Measurements from ENCODE around the gene DPEP2. TPM values are rescaled to one million over a fixed set of nuclear protein-coding genes. Genes with fewer than 3 reads are reported as not detected.

The DPEP2 gene
- total and polyA plus RNA-seq, 2 of the 4 experiments (the other 2 are of a cell fraction), result not detected

DNA sequence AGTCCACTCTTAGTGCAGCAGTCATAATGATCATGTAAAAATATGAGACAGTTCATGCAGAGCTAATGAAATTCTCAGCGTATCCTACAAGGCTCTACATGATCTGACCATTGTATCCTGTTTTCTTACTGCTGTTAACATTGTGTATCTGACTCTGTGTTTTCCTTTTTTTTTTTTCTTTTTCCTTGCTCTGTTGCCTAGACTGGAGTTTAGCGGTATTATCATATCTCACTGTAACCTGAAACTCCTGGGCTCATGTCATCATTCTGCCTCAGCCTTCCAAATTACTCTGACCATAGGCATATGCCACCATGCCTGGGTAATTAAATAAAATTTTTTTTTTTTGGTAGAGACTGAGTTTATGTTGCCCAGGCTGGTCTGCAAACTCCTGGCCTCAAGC is 35.9 kb upstream of the DPEP2 start:
- H4K8ac ChIP-seq (ENCODE audit: low read depth in 2 of 2, low read length in 2 of 2), result no peak overlapping the region
- ChIA-PET CTCF (interaction anchor here (0.6 kb wide), 2 partner anchors 28 to 75 kb away, joined by 3 to 4 read pairs; no protein-coding TSS in a partner anchor), POLR2A (ENCODE audit: unreplicated experiment) (no interaction called here)
- TF ChIP-seq CEBPB (IDR thresholded peaks at IDR 0.05; ENCODE audit: low read depth, low read length) (no peak), MXI1 (IDR thresholded peaks at IDR 0.05; ENCODE audit: borderline replicate concordance, low read depth, low read length) (no peak), FOS (IDR thresholded peaks at IDR 0.05; ENCODE audit: low read depth, low read length) (no peak), MAFK (IDR thresholded peaks at IDR 0.05; ENCODE audit: low read depth, low read length) (no peak), BHLHE40 (IDR thresholded peaks at IDR 0.05; ENCODE audit: low read depth, low read length) (no peak), RFX5 (IDR thresholded peaks at IDR 0.05; ENCODE audit: low read depth, low read length) (no peak), SMC3 (IDR thresholded peaks at IDR 0.05; ENCODE audit: low read depth, low read length) (no peak), CHD1 (IDR thresholded peaks at IDR 0.05; ENCODE audit: low read depth, low read length) (no peak)
- TF ChIP-seq, protein P1, sequence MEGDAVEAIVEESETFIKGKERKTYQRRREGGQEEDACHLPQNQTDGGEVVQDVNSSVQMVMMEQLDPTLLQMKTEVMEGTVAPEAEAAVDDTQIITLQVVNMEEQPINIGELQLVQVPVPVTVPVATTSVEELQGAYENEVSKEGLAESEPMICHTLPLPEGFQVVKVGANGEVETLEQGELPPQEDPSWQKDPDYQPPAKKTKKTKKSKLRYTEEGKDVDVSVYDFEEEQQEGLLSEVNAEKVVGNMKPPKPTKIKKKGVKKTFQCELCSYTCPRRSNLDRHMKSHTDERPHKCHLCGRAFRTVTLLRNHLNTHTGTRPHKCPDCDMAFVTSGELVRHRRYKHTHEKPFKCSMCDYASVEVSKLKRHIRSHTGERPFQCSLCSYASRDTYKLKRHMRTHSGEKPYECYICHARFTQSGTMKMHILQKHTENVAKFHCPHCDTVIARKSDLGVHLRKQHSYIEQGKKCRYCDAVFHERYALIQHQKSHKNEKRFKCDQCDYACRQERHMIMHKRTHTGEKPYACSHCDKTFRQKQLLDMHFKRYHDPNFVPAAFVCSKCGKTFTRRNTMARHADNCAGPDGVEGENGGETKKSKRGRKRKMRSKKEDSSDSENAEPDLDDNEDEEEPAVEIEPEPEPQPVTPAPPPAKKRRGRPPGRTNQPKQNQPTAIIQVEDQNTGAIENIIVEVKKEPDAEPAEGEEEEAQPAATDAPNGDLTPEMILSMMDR (conservative IDR thresholded peaks at IDR 0.05; ENCODE audit: low read depth, low read length), result no peak
- TF ChIP-seq, protein P2, sequence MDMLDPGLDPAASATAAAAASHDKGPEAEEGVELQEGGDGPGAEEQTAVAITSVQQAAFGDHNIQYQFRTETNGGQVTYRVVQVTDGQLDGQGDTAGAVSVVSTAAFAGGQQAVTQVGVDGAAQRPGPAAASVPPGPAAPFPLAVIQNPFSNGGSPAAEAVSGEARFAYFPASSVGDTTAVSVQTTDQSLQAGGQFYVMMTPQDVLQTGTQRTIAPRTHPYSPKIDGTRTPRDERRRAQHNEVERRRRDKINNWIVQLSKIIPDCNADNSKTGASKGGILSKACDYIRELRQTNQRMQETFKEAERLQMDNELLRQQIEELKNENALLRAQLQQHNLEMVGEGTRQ (IDR thresholded peaks at IDR 0.05; ENCODE audit: low read depth, low read length), result no peak
- H4K5ac ChIP-seq (ENCODE audit: low read depth, low read length), result no peak overlapping the region
- intact Hi-C loops (cut with micrococcal nuclease) (loop anchor here (10.0 kb wide), 1 partner anchor 360 kb away; no protein-coding TSS in a partner anchor), dilution Hi-C loops (cut with HindIII; ENCODE audit: low sequenced_read_pairs, unreplicated experiment) (no loop called here), in situ Hi-C loops (cut with MboI; ENCODE audit: low sequenced_read_pairs) (no loop called here)
- H2AFZ ChIP-seq (replicated peaks; ENCODE audit: low read length, poor library complexity), result no peak overlapping the region
- no peak overlapping the region for H2BK20ac ChIP-seq (ENCODE audit: low read depth, low read length)
- WGBS, 2 experiments (ENCODE audit: extremely low coverage in 2 of 2, insufficient read length in 1 of 2), result no CpG with 5 or more reads among the region's 2 CpGs
- no TSS peak for BruUV-seq (replicated peaks)
- H3K4me2 ChIP-seq (ENCODE audit: low read depth, low read length), result no peak overlapping the region
- no peak overlapping the region for H3K23ac ChIP-seq (ENCODE audit: low read depth, low read length)
- H3K9me3 ChIP-seq (ENCODE audit: control insufficient read depth, insufficient read depth, low read length), result no peaks in the 10 kb centered on the region
- H3K4me1 ChIP-seq (ENCODE audit: control insufficient read depth, insufficient read depth, low read length), result no peaks in the 10 kb centered on the region
- H2AK5ac ChIP-seq (ENCODE audit: low read depth, low read length), result no peak overlapping the region
- H4K91ac ChIP-seq (ENCODE audit: insufficient read depth, low read depth, low read length), result no peak overlapping the region
- no peak overlapping the region for H3K18ac ChIP-seq (ENCODE audit: low read depth, low read length)
- no peak overlapping the region for H3K4me3 ChIP-seq (ENCODE audit: insufficient read depth, low read depth, low read length)
- no peak overlapping the region for H2AK9ac ChIP-seq (replicated peaks; ENCODE audit: low read depth, low read length, poor library complexity)
- no peaks in the 10 kb centered on the region for H4K20me1 ChIP-seq (ENCODE audit: insufficient read depth, low read length)
- H2BK15ac ChIP-seq (ENCODE audit: low read depth, low read length), result no peak overlapping the region
- H3K56ac ChIP-seq (ENCODE audit: extremely low read depth, insufficient read depth, low read length), result no peak overlapping the region
- H3K9ac ChIP-seq (ENCODE audit: low read depth, low read length), result no peak overlapping the region
- H3K14ac ChIP-seq (replicated peaks; ENCODE audit: low read depth, low read length), result no peak overlapping the region
- H3K4ac ChIP-seq (ENCODE audit: low read depth, low read length), result no peak overlapping the region
- no peak for ATAC-seq (ENCODE audit: low read depth)
- H3K27ac ChIP-seq (ENCODE audit: insufficient read depth, low read length), result no peak overlapping the region
- peaks cover 5% of the 10 kb centered on the region; the same call in 1 of the 2 replicates for H3K9me1 ChIP-seq (ENCODE audit: insufficient read depth, low read length)
- H3K36me3 ChIP-seq (ENCODE audit: control insufficient read depth, insufficient read depth, low read length), result peaks cover 10% of the 10 kb centered on the region
- H3K79me1 ChIP-seq (ENCODE audit: low read depth in 1 of 2, low read length in 2 of 2), result peaks cover 6 to 7% of the 10 kb centered on the region in 2 experiments; a peak in 2 of 4 replicates
- H2BK120ac ChIP-seq (ENCODE audit: low read depth, low read length), result no peak overlapping the region
- no peak for DNase-seq
- H2BK5ac ChIP-seq (ENCODE audit: low read depth, low read length, poor library complexity, severe bottlenecking), result no peak overlapping the region
- H3K27me3 ChIP-seq (ENCODE audit: control insufficient read depth, insufficient read depth, low read length), result no peaks in the 10 kb centered on the region

Data from IMR-90 (cell line).